NCI-H2107 (cell line): ENCODE data around the gene CCDC192.
"Not testable (repeated sequence)": the region's sequence is repeated elsewhere in the genome, so short reads cannot be mapped to it uniquely, and the experiment has no call there.

Source experiments
- DNase-seq: peaks from one replicate; lab custom pipeline; 2025; lab: John Stamatoyannopoulos, UW

The CCDC192 gene

DNA sequence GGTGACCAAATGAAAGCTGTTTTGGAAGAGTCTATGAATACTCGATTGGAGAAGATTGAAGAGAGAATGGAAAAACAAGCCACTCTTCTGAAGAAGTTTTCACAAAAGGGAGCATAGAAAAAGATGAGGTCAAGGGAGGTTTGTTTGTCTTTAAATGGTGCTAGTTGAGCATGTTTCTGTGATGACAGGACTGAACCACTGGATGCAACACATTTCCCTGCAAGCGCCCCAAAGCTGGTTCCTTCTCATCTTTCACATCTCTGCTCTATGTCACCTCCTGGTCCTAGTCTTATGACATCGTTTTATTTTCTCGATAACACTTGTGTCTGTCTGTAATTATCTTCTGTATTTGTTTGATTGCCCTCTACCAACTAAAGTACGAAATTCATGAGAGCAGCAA lies 3.8 kb upstream of the CCDC192 start:
- no peak for DNase-seq

DNA sequence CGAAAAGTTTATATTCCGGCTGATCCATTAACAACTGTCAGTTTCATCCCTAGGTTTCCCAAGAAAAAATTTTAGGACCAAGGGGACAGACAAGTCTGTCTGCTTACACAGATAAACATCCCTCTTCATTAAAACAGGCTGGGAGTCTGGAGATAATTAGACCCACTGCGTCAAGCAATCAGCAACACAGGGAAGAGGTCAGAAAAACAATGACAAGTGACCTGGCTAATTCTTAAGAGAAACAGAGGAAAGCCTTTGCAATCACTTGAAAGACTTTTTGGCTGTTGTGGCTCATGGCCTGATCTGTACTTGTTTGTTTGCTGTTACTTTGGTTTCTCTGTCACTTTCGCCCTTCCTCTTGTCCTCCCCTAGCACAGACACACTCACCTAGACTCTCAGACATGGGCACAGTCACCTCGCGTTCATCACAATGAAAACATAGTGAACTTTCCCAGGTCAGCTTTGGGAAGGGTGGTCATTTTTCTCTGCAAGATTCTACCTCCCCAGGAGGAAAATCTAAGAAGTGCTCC lies 2.9 kb upstream of the CCDC192 start:
- DNase-seq, result no peak

DNA sequence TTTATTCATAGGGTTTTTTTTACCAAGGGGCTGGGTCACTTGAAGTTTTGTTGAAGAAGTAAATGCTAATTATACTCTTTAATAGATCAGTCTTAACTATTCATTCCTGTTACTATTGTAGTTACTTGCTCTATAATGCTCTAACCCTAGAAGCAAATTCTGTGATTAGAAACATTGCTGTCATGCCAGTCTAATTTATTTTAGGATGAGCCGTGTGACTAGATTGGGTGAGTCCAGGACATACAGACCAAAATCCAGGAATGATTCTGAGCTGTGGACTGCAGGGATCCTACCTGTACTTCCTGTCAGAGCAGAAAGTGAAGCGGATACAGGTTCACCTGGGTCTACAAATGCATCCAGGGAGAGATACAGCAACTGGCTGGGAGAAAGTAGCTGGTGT lies 757 bp upstream of the CCDC192 start:
- no peak for DNase-seq

DNA sequence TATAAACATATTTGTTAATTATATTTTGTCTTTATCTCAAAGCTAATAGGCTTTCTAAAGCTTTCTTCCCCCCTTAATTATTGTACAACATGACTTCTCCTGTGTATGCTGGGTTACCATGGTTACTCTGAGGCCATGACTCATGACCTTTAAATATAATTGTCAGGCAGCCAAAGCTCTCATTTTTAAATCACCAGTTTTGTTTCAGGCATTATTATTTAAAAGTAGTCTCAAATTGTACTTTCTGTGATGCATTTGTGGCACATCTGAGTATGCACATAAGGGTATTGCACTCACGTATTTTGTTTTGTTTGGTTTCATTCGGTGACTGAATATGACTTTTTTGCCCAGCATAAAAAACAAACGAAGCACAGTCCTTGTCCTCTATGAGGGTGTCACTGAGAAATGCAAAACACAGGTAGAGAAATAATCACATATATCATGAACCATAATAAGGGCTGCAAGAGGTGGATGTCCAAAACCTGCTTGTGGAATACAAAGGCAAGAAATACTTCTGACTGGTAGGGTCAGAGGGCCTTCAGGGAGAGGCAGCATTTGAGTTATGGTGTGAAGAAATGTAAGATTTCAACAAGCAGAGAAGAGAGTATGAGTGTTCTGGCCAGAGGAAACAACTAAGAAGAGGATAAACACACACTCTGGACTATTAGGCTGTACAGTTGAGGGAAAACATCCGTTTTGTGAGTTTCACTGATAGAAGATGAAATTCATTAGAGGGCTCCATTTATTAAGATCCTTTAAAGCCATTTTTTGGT lies 2.1 kb downstream of the CCDC192 start:
- DNase-seq, result no peak

DNA sequence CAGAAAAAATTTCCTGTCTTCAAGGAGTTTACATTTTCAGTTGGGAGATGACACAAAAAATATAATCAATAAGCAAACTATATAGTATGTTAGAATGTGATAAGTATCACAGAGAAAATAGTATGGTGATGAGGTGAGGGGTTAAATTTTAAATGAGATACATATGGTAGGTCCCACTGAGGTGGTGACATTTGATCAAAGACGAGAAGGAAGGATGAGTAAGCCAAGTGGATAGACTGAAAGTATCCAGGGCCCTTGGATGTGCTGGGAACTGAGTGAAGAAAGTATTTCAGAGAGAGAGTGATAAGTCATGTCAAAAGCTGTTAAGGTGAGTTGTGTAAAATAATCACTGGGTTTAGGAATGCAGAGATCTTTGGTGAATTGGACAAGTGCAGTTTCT lies 3.5 kb downstream of the CCDC192 start:
- DNase-seq, result no peak

DNA sequence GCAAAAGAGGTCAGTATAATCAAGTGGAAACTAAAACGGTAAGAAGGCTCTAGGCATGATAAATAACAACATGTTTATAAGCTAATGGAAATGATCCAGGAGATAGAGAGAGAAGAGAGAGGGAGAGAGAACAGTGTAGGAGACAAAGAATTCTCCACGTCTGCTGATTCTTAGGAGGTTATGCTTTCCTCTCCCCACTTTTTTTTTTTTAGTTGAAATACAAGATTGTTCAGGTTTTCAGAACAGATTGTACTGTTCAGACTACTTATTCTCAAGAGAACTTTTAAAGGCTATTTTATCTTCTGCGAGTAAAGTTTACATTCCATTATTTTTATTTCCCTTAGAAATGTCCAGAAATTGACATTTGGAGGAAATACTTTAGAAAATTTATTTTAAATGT lies 4.0 kb downstream of the CCDC192 start:
- DNase-seq, result no peak

DNA sequence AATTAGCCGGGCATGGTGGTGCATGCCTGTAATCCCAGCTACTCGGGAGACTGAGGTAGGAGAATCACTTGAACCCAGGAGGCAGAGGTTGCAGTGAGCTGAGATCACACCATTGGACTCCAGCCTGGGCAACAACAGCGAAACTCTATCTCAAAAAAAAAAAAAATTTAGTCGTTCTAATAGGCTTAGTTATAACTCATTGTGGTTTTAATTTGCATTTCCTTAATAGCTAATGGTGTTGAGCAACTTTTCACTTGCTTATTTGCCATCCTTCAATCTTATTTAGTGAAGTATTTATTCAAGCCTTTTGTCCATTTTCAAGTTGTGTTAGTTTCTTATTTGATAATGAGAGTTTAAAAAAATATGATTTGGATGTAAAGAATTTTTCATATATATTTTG lies 9.9 kb downstream of the CCDC192 start:
- DNase-seq, result not testable (repeated sequence)

DNA sequence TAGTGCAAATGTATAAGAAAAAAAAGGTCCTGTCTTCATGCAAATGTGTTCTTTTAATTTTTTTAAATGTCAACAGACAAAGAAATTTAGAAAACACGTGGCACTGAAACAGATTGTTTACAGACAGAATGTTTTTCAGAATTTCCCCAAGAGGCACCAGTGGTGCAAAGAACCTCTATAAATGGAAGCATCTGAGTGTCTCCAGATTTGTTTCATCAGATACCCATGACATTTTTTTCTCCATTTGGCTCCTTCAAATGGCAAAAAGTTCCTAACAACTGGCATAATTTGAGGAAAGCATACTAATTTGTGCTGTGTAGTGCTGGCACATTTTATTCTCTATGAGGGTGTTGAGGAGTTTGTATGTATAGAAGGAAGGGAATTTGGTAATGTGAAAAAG lies 15.0 kb downstream of the CCDC192 start:
- no peak for DNase-seq

DNA sequence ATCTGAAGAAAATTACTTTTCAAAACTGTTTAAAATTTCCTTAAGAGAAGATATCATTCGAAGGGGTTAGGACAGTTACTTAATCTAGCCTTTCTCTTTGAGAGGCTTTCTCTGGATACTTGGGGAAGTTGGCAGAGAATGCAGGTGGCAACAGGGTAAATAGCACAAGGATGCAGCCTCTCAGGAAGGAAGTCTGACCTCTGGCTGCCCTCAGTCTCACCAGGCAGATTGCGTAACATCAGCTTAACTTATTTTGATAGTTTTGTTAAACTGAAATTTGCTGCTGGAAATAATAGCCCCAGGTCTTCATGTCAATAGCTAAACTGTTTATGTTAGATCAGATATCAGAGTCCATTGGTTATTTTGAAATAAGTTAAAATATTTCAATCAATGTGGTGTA lies 20.4 kb downstream of the CCDC192 start:
- no peak for DNase-seq

DNA sequence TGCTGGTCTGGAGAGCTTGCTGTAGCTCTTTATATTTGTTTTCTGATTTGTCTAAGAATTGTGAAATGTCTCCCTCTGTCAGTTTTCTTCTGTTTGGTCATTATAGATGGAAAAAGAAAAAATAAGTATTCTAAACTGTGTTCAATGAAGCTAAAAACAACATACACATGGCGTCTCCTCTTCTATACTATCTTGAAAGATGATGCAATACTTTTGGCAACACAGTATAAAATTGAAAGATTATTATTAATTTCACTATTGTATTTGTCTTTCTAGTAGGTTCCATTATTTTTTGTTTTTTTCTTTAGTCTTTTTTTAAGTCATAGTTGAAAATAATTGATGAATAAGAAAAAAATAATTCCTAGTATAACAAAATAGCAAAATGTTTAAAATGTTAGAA lies 22.5 kb downstream of the CCDC192 start:
- no peak for DNase-seq

DNA sequence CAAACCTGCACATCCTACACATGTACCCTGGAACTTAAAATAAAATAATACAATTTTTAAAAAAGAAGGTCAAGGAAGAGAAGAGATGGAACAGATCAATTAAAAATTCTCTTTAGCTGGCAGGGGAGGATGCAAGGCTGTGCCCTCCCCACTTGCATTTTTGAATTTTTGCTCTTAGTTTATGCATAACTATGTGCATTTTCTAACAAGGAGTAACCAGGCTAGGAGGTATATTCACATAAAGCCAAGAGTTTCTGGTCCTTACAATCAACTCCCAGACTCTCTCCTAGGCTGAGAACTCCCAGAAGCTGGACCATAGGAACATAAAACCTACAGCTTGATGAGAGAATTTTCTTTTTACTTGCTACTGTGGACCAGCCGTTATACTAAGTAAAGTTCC lies 29.8 kb downstream of the CCDC192 start:
- no peak for DNase-seq

DNA sequence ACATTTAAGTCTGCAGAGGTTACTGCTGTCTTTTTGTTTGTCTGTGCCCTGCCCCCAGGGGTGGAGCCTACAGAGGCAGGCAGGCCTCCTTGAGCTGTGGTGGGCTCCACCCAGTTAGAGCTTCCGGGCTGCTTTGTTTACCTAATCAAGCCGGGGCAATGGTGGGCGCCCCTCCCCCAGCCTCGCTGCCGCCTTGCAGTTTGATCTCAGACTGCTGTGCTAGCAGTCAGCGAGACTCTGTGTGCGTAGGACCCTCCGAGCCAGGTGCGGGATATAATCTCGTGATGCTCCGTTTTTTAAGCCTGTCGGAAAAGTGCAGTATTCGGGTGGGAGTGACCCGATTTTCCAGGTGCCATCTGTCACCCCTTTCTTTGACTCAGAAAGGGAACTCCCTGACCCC lies 36.2 kb downstream of the CCDC192 start:
- DNase-seq, result not testable (repeated sequence)

DNA sequence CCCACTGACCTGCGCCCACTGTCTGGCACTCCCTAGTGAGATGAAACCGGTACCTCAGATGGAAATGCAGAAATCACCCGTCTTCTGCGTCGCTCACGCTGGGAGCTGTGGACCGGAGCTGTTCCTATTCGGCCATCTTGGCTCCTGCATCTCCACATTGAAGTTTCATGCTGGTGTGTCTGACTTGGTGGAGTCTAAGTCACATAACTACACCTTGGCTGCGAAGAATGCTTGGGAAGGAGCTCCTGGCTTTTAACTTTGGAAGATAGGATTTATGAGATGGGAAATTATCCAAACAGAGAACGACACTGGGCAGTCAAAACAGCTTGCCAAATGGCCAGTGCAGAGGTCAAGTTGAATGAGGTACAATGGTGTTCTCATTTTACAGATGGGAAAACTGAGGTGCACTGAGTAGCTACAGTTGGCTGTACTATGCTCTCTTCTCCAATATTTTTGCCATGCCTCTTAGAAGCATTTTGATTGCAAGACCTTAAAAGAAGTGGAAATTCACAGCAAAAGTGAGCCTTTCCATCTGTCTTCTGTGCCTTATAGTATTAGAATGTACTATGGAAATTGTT lies 36.7 kb downstream of the CCDC192 start:
- no peak for DNase-seq

DNA sequence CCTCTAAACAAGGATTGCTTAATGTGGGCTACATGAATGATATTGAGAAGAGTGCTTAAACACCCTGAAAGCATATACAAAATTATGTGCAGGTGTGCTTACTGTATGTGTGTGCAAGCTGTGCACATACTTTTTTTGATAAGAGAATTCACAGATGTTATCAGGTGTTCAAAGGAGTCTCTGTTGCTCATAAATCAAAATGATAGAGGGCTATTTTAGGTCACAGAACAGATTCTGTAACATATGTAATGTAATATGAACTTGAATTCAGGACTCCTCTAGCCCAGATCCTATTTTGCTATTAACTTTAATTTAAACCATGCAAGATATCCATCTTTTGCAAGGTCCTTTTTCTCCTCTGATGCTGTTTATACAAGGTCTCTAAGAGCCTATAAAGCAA lies 38.2 kb downstream of the CCDC192 start:
- DNase-seq, result no peak

DNA sequence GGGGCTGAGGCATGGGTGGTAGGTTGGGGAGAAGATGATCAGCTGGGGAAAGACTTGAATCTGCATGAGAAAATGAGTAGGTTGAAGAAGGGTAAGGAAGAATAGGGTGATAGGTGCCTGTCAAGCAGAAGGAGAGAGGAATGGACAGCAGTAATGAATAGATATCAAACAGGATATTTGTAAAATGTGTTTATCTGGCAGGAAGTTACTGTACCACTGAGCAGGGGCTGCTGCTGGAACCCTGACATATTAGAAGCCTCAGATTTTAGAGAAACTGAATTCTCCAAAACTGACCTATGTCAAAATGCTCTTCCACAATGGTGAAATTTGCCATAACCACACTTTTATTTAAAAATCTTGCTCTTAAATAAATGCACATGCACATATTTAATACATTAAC lies 41.0 kb downstream of the CCDC192 start:
- no peak for DNase-seq

DNA sequence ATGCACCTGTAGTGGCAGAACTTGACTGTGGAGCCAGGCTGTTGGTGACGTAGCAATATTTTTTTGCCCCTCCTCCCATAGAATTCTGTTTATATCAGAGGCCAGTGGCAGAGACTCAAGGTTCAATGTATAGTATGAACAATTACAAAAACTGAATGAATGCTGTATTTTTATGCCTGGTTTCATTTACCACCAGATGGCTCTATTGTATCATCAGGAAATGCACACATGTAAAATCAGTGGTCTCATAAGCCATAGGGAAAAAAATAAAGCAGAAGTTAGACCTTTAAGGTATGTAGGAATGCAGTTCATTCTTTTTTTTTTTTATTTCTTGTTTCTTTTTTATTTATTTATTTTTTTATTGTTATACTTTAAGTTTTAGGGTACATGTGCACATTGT lies 43.6 kb downstream of the CCDC192 start:
- DNase-seq, result no peak

DNA sequence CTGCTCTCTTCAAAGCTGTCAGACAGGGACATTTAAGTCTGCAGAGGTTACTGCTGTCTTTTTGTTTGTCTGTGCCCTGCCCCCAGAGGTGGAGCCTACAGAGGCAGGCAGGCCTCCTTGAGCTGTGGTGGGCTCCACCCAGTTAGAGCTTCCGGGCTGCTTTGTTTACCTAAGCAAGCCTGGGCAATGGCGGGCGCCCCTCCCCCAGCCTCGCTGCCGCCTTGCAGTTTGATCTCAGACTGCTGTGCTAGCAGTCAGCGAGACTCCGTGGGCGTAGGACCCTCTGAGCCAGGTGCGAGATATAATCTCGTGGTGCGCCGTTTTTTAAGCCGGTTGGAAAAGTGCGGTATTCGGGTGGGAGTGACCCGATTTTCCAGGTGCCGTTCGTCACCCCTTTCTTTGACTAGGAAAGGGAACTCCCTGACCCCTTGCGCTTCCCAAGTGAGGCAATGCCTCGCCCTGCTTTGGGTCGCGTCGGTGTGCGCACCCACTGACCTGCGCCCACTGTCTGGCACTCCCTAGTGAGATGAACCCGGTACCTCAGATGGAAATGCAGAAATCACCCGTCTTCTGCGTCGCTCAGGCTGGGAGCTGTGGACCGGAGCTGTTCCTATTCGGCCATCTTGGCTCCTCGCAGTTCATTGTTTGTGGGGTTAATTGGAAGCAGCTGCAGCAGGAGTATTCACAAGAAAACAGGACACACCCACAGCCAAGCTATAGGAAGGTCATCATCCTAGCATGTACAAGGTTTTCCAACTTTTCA lies 49.5 kb downstream of the CCDC192 start:
- DNase-seq, result not testable (repeated sequence)

DNA sequence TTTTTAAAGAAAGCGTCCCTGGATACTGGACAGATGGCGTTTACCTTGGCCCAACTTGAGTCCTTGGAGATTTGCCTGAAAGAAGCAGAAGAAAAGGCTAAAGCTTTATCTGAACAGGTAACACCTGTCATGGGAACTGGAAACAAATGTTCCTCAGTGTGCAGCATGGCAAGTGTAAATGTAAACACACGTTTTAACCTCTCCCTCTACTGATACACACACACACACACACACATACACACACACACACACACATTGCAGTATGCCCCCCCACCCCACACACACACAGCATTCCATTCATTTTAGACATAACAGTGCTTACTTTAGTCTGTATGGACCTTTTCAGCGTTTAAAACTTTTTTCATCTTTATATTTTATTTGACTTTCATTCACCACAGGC lies 51.1 kb downstream of the CCDC192 start:
- DNase-seq, result no peak

DNA sequence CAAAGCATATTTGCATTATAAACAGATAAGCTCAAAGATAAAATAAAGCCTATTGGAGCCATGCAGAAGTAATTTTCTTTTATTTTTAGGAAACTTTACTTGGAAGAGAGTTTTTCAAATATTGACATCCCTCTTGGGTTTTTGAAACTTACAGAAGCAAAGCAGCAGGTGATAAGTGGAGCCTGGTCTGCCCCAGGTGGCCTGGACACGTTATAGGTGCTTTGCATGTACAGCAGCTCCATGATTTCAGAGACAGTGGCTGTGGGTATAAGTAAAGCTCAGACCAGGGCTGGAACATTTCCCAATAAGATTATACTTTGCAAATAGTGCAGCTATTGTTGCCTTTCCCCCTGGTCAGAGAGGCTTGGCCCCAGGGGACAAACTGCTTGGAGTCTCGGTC lies 51.5 kb downstream of the CCDC192 start:
- no peak for DNase-seq

DNA sequence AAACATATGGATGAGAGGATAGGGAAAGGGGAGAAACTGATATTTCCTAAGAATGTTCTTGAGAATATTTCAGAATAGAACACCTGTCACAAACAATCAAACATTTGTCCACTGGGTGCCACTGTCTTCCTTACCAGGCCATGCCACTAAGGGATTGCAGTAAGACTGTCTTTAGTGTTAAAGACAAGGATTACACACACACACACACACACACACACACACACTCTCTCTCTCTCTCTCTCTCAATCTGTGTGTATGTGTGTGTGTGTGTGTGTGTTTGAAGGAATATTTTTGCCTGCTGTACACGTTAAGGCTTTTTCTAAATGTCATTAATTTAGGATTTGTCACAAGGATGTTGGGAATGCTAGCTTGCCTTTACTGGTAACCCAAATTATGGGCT lies 54.4 kb downstream of the CCDC192 start:
- DNase-seq, result no peak

DNA sequence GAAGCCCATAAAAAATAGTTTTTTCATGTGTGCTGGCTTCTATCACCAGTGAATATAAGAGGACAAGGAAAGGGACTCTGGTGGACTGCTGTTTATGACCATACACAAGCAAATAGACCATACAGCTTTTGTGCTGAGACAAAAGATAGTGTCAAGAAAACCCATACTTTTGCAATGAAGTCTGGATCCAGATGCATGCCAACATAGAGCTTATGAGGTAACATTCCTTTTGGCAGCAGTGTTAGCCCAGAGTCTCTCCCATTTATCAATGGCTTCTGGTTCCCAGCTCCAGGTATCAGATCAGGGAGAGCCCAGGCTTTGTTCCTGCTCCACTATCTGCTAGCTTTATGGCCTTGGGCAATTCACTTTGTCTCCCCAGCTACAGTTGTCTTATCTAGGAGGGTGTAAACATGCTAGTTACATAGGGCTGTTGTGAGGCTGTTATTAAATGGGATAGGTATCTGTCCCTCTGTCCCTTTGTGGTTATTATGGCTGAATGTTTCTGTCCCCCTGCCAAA lies 55.6 kb downstream of the CCDC192 start:
- DNase-seq, result no peak

DNA sequence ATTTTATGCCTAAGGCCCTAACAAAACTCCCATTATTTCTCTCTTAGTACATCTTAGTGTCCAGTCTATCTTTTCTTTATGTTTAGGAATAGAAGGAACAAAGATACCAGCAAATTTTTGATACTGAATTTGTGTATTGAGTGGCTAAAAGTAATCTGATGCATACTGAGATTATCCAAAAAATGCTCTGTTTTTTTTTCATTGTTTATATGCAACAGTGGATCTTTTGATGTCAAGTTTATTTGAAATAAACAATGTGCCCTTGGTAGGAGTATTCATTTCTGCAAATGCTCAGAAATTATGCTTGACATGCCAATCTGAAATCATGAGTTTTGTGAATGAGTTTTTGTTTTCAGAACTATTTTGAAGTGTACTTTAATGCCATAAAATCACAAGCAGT lies 58.7 kb downstream of the CCDC192 start:
- no peak for DNase-seq

DNA sequence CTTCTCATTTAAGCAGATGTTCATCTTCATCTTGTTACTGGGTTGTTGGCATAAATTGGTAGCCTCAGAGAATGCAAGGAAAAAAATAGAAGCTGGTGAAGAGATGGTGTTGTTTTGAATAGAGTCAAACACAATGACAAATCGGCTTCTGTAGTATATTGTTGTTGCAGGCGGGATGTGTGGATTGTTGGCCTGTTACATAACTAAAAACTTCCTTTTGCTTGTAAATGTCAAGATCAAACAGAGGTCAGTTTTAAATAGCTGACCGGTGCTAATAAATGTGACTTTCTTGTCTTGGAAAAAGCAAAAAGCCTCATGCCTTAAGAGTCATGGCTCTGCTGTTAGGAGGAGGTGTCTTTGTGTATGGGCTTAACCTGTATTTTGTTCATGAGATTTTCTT lies 59.2 kb downstream of the CCDC192 start:
- no peak for DNase-seq
